Esophagus muscularis mucosa (tissue), 4 donors: ENCODE measurements around the gene TPSD1.
"Not testable (repeated sequence)": the region's sequence is repeated elsewhere in the genome, so short reads cannot be mapped to it uniquely, and the experiment has no call there.

Experiments used
- CTCF ChIP-seq, 3 experiments: fragments of 200-600 bp in 2 of 3; fragments of 450-650 bp in 1 of 3; sonication (generic) in 2 of 3; IDR thresholded peaks; one replicate each; pipeline ENCODE4 v1.5.1; 2017 to 2019; ENCODE audit warnings: antibody characterized with exemption in 3 of 3, mild to moderate bottlenecking in 2 of 3, moderate library complexity in 1 of 3
- EP300 ChIP-seq: sonication (generic); formaldehyde crosslinking; IDR thresholded peaks from one replicate; pipeline ENCODE4 v1.6.1; 2017; ENCODE audit warnings: antibody characterized with exemption
- POLR2A ChIP-seq: fragments of 450-650 bp; IDR thresholded peaks from one replicate; pipeline ENCODE4 v1.6.1; 2017; ENCODE audit warnings: antibody characterized with exemption, moderate library complexity, mild to moderate bottlenecking, low read depth

DNA sequence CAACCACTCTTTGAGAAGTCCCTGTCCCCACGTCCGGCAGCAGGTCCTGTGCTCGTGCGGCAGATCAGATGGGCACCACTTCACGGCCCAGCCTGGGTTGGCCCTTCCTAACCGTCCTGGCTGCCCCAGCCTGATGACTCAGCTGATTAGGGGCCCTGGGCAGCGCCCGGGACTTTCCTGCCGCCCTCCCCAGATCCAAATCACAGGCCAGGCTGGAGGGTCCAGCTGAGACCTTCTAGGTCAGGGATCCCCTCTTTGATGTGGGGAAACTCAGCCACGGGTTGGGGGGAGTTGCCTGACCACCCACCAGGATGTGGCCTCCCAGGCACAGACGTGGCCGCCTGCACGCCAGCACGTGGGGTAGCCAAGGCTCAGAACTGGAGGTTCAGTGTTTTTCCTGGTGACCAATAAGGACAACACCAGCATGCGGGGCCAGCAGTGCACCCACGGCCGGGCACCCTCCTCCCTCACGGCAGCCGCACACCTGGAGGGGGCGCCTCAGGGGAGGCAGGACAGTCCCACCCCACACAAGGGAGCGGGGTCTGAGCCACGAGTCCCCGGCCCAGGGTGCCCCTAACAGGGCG, 30.0 kb upstream of the TPSD1 start:
- not testable (repeated sequence) for TF ChIP-seq CTCF (IDR thresholded peaks at IDR 0.05); POLR2A; EP300
